GM23248 (cell line): ENCODE results near the gene LDB2.

ENCODE experiments used
- EZH2 ChIP-seq: fragments of 200-600 bp; sonication (generic); IDR thresholded peaks from 2 replicates; pipeline ENCODE4 v1.6.1; 2018; ENCODE audit warnings: antibody characterized with exemption, mild to moderate bottlenecking; ENCODE audit not compliant: insufficient read depth, poor library complexity, severe bottlenecking
- EZH2phosphoT487 ChIP-seq: fragments of 200-600 bp; sonication (generic); IDR thresholded peaks from 2 replicates; pipeline ENCODE4 v1.6.1; 2018; ENCODE audit warnings: antibody characterized with exemption, moderate library complexity, mild to moderate bottlenecking, low read depth; ENCODE audit not compliant: insufficient read depth

- no peak for TF ChIP-seq EZH2phosphoT487
- no peak for TF ChIP-seq EZH2
Measured at GRCh38 chr4:16857425-16857824, 41.0 kb downstream of the LDB2 start.
